HG03469 (cell line): ENCODE measurements around the gene S100P.
"Not testable (repeated sequence)": the region's sequence is repeated elsewhere in the genome, so short reads cannot be mapped to it uniquely, and the experiment has no call there.

ENCODE experiments used
- ATAC-seq: cut with Tn5 transposase; IDR thresholded peaks from one replicate; pipeline ENCODE4 v1.9.1; 2021; ENCODE audit warnings: mild to moderate bottlenecking, moderate library complexity, moderate number of reproducible peaks; ENCODE audit not compliant: unreplicated experiment

S100P gene

GRCh38 chr4:6672541-6673190 is 21.0 kb upstream of the S100P start:
- ATAC-seq, result not testable (repeated sequence)

GRCh38 chr4:6673191-6673659 is 20.5 kb upstream of the S100P start:
- not testable (repeated sequence) for ATAC-seq

GRCh38 chr4:6673660-6674499 is 19.8 kb upstream of the S100P start:
- peak; percentile 60 for ATAC-seq

- peak; percentile 27 for ATAC-seq
Measured at GRCh38 chr4:6674500-6675149, 19.1 kb upstream of the S100P start.

- no peak for ATAC-seq
Measured at GRCh38 chr4:6676722-6677558, 16.7 kb upstream of the S100P start.

- no peak for ATAC-seq
Measured at GRCh38 chr4:6680372-6681034, 13.2 kb upstream of the S100P start.

GRCh38 chr4:6681191-6681590 is 12.5 kb upstream of the S100P start:
- ATAC-seq, result no peak

- ATAC-seq, result no peak
Measured at GRCh38 chr4:6682862-6683590, 10.7 kb upstream of the S100P start.

GRCh38 chr4:6684656-6685055 is 9.0 kb upstream of the S100P start:
- ATAC-seq, result no peak

- no peak for ATAC-seq
Measured at GRCh38 chr4:6686104-6686787, 7.4 kb upstream of the S100P start.

GRCh38 chr4:6687947-6688878 is 5.5 kb upstream of the S100P start:
- ATAC-seq, result no peak

- no peak for ATAC-seq
Measured at GRCh38 chr4:6688879-6689505, 4.7 kb upstream of the S100P start.

GRCh38 chr4:6689506-6689960 is 4.1 kb upstream of the S100P start:
- ATAC-seq, result no peak

GRCh38 chr4:6692379-6692778 is 1.3 kb upstream of the S100P start:
- no peak for ATAC-seq

- ATAC-seq, result no peak
Measured at GRCh38 chr4:6692806-6693205, 872 bp upstream of the S100P start.

GRCh38 chr4:6694177-6694901 is 661 bp downstream of the S100P start:
- no peak for ATAC-seq
